ENCODE results near the gene ADAMTS4.
A peak's percentile ranks its signal among the peaks of the same experiment; 100 is the strongest.

Gene ADAMTS4, protein sequence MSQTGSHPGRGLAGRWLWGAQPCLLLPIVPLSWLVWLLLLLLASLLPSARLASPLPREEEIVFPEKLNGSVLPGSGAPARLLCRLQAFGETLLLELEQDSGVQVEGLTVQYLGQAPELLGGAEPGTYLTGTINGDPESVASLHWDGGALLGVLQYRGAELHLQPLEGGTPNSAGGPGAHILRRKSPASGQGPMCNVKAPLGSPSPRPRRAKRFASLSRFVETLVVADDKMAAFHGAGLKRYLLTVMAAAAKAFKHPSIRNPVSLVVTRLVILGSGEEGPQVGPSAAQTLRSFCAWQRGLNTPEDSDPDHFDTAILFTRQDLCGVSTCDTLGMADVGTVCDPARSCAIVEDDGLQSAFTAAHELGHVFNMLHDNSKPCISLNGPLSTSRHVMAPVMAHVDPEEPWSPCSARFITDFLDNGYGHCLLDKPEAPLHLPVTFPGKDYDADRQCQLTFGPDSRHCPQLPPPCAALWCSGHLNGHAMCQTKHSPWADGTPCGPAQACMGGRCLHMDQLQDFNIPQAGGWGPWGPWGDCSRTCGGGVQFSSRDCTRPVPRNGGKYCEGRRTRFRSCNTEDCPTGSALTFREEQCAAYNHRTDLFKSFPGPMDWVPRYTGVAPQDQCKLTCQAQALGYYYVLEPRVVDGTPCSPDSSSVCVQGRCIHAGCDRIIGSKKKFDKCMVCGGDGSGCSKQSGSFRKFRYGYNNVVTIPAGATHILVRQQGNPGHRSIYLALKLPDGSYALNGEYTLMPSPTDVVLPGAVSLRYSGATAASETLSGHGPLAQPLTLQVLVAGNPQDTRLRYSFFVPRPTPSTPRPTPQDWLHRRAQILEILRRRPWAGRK

DNA sequence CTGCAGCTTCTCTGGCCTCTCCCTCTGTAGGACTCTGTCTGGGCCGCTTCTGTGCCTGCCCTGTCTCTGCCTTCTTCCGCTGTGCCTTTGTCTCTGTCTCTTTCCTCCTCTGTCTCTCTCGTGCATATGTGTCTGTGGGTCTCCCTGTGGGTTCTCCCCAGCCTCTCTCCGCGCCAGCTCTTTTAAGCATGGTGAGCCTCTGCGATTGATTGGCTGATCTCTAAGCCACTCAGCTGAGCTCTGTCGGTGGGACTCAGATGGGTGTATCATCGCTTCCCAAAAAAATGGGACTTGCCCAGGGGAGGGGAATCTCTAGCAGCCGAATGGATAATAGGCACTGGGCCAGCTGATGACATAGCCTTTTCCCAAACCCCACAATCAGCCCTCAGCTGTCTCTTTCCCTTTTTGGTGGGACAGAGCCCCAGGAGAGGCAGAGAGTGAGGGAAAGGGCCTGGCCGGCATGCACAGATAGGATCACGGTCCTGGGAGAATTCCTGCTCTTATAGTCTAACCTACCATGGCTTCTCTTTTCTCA, at the start of gene ADAMTS4:
Gene ADAMTS4 (minus strand): TSS at position 158 of the 535 bp plus-strand sequence. CDS start 427 bp downstream, outside the sequence.
- no peaks in the 10 kb centered on the region for H3K9me3 ChIP-seq (replicated peaks in 1 of 11)
- H3K4me1 ChIP-seq: peaks cover 73 to 93% (median 92%) of the 10 kb centered on the region in 10 experiments
- H3K4me2 ChIP-seq: peak within 1 kb of the TSS; percentile 71 to 94 (median 88); a peak in 21 of 22 replicates
- H3K27me3 ChIP-seq: no peaks in the 10 kb centered on the region
- peak within 1 kb of the TSS in 2 of 11 experiments; percentile 4 to 92; a peak in 1 of 22 replicates for H3K27ac ChIP-seq
- no peak within 1 kb of the TSS for H3K4me3 ChIP-seq
- H3K36me3 ChIP-seq: peaks cover 0 to 9% (median 8%) of the 10 kb centered on the region in 11 experiments; a peak in 16 of 22 replicates
- no peak for TF ChIP-seq Cebpa-rat (IDR thresholded peaks at IDR 0.05)
- peak within 1 kb of the TSS in 3 of 11 experiments; percentile 12 to 22 (median 13); a peak in 2 of 22 replicates for H3K9ac ChIP-seq
- no peaks in the 10 kb centered on the region for H4K20me1 ChIP-seq

DNA sequence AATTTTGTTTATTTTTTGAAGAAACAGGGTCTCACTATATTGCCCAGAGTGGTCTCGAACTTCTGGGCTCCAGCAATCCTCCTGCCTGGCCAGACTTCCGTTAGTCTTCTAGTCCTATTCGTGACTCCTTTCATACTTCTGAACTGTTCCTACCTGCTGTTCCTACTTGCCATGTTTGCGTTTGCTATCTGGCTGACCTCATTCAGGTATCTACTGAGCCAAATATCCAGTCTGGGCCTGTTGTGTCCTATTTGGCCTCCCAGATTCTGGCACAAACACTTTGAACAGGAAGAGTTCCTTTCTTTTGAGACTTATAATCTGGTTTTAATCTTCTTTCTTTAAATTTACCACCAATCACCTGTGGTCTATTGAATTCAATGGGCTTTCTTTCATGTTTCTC, 46.0 kb upstream of the ADAMTS4 start:
- Histone ChIP-seq H3K4me3 (no peak overlapping the region), H4K20me1 (no peaks in the 10 kb centered on the region), H3K27me3 (no peaks in the 10 kb centered on the region), H3K9ac (no peak overlapping the region), H3K27ac (no peak overlapping the region), H3K9me3 (replicated peaks in 1 of 11) (peaks cover 0 to 5% (median 2%) of the 10 kb centered on the region in 11 experiments; a peak in 14 of 22 replicates), H3K4me2 (no peak overlapping the region), H3K4me1 (peaks cover 0 to 14% (median 5%) of the 10 kb centered on the region in 10 experiments; a peak in 8 of 20 replicates), H3K36me3 (no peaks in the 10 kb centered on the region)
- no peak for TF ChIP-seq Cebpa-rat (IDR thresholded peaks at IDR 0.05)

DNA sequence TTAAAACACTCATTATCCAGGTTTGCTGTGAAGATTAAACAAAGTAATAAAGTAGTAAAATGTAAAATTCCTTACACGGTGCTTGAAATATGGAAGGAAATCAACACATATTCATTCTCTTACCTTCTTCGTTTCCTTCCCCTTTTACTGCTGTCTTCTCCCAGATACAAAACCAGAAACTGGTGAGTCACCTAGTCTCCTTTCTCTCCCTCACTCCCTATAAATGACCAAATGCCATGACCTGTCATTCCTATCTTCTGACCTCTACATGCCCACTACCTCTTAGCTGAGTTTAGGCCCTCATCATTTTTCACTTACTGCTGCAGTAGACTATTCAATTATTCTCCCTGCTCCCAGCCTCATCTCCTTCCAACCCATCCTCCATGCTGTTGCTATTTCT, 43.5 kb upstream of the ADAMTS4 start:
- Histone ChIP-seq H3K9me3 (replicated peaks in 1 of 11) (no peaks in the 10 kb centered on the region), H3K27me3 (no peaks in the 10 kb centered on the region), H3K36me3 (no peaks in the 10 kb centered on the region), H3K27ac (no peak overlapping the region), H3K4me3 (no peak overlapping the region), H3K4me1 (peaks cover 0 to 14% (median 5%) of the 10 kb centered on the region in 10 experiments; a peak in 8 of 20 replicates), H3K9ac (no peak overlapping the region), H4K20me1 (no peaks in the 10 kb centered on the region), H3K4me2 (peak overlapping the region in 4 of 11 experiments; percentile 6 to 42 (median 26); a peak in 4 of 22 replicates)
- no peak for TF ChIP-seq Cebpa-rat (IDR thresholded peaks at IDR 0.05)

DNA sequence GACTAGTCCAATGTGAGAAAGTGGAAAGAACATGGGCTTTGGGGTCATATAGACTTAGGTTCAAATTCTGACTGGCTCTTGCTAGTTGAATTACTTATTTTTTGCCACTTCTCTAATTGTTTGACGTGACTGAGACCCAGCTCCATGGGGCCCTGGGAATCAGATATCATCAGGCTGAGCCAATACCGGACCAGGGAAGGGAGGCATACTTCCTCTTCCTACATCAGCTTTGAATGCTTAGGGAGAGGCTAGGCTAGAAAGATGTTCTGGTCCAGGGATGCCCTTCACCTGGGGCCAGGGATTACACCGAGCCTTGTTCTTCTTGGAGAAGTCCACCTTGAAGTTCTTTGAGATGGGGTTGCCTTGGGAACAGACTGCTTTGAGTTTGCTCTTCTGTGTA, 42.8 kb upstream of the ADAMTS4 start:
- H3K27me3 ChIP-seq: no peaks in the 10 kb centered on the region
- no peak for TF ChIP-seq Cebpa-rat (IDR thresholded peaks at IDR 0.05)
- peaks cover 0 to 14% (median 5%) of the 10 kb centered on the region in 10 experiments; a peak in 8 of 20 replicates for H3K4me1 ChIP-seq
- H3K4me3 ChIP-seq: no peak overlapping the region
- H3K27ac ChIP-seq: no peak overlapping the region
- H3K36me3 ChIP-seq: no peaks in the 10 kb centered on the region
- peak overlapping the region in 5 of 11 experiments; percentile 6 to 42 (median 15); a peak in 4 of 22 replicates for H3K4me2 ChIP-seq
- no peaks in the 10 kb centered on the region for H4K20me1 ChIP-seq
- no peak overlapping the region for H3K9ac ChIP-seq
- no peaks in the 10 kb centered on the region for H3K9me3 ChIP-seq (replicated peaks in 1 of 11)

DNA sequence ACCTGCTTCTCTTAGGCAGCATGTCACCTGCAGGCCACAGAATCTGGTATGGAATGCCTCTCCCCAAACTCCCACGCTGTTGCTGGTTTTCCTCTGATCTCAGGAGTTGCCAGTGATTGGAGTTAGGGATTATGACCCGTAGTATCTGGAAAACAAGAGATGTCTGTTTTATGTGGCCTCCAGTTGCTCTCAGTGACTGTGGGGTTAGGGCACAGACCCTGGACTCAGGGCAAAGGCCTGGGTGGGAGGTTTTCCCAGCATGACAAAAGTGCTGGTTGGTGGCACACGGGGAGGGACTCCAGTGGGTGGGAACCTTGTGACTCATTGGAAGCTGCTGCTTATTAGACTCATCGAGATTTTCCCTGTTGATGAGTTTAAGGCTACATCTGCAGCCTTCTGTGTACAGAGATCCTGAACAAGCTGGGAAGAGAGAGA, 39.2 kb upstream of the ADAMTS4 start, which contains the start of gene NR1I3:
Gene NR1I3 (minus strand): TSS at position 165 of the 435 bp plus-strand sequence. CDS start 1,638 bp downstream, outside the sequence.
- Histone ChIP-seq H3K9ac (no peak within 1 kb of the TSS), H3K36me3 (no peaks in the 10 kb centered on the region), H3K9me3 (replicated peaks in 1 of 11) (no peaks in the 10 kb centered on the region), H3K27ac (no peak within 1 kb of the TSS), H4K20me1 (no peaks in the 10 kb centered on the region), H3K27me3 (no peaks in the 10 kb centered on the region), H3K4me1 (peaks cover 0 to 14% (median 5%) of the 10 kb centered on the region in 10 experiments; a peak in 8 of 20 replicates), H3K4me2 (no peak within 1 kb of the TSS), H3K4me3 (no peak within 1 kb of the TSS)
- no peak for TF ChIP-seq Cebpa-rat (IDR thresholded peaks at IDR 0.05)

DNA sequence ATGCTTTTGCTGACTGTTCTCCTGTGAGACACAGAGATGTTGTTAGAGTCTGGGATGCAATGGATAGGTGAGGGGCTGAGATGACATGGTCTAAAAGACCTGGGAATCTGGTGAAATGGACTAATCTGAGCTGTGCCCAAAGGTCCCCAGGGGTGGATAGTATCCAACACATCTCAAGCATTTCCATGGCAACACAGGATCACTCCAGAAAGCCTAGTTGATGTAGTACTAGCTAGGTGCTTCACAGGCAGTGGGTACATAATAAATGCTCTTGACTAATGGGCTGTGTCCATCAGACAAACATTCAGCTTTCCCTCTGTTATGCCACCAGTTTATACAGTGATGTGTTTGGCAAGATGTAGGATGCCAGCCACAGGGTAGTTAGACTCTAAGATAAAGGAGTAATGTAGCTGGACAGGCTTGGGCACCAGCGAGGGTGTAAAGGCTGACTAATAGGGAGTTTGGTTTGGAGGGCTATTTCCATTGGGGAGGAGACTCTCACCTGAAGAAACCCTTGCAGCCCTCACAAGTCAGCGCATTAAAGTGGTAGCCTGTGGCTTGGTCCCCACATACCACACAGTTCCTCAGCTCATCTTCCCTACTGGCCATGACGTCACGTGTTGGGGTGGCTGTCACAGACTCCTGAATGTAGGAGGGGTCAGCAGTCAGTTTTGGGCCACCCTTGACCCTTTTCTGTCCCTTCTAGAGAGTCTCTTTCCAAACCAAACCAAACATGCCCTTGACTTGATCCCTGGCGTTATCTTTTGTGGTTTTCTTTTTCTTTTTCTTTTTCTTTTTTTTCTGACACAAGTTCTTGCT, 37.3 kb upstream of the ADAMTS4 start:
- H3K27ac ChIP-seq: no peak overlapping the region
- no peaks in the 10 kb centered on the region for H3K27me3 ChIP-seq
- H3K9me3 ChIP-seq (replicated peaks in 1 of 11): no peaks in the 10 kb centered on the region
- H3K4me1 ChIP-seq: no peaks in the 10 kb centered on the region
- TF ChIP-seq Cebpa-rat (IDR thresholded peaks at IDR 0.05): no peak
- H3K9ac ChIP-seq: no peak overlapping the region
- H3K36me3 ChIP-seq: peaks cover 0 to 4% (median 0%) of the 10 kb centered on the region in 11 experiments; a peak in 4 of 22 replicates
- no peaks in the 10 kb centered on the region for H4K20me1 ChIP-seq
- H3K4me2 ChIP-seq: no peak overlapping the region
- H3K4me3 ChIP-seq: no peak overlapping the region

DNA sequence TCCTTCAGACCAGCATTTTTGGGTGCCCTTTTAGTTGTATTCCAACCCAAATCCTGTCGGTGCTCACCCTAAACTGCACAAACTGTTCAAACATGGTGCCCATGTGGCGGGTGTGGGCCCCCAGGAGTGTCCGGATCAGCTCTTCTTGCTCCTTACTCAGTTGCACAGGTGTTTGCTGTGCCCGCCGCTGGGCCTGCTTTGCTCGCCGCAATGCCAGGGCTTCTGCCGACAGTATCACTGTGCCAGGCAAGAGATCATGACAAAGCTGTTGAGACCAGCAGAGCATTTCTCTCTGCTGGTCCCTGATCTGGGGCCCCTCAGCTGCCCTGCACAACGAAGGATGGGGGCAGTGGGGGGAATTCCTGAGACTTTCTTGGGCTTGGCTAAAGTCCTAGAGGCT, 34.2 kb upstream of the ADAMTS4 start:
- Histone ChIP-seq H3K9me3 (replicated peaks in 1 of 11) (no peaks in the 10 kb centered on the region), H3K4me1 (peaks cover 1 to 10% (median 4%) of the 10 kb centered on the region in 10 experiments; a peak in 19 of 20 replicates), H4K20me1 (no peaks in the 10 kb centered on the region), H3K36me3 (peaks cover 15 to 35% (median 28%) of the 10 kb centered on the region in 11 experiments; a peak in 21 of 22 replicates), H3K4me2 (no peak overlapping the region), H3K27ac (no peak overlapping the region), H3K4me3 (no peak overlapping the region), H3K9ac (no peak overlapping the region), H3K27me3 (no peaks in the 10 kb centered on the region)
- no peak for TF ChIP-seq Cebpa-rat (IDR thresholded peaks at IDR 0.05)

DNA sequence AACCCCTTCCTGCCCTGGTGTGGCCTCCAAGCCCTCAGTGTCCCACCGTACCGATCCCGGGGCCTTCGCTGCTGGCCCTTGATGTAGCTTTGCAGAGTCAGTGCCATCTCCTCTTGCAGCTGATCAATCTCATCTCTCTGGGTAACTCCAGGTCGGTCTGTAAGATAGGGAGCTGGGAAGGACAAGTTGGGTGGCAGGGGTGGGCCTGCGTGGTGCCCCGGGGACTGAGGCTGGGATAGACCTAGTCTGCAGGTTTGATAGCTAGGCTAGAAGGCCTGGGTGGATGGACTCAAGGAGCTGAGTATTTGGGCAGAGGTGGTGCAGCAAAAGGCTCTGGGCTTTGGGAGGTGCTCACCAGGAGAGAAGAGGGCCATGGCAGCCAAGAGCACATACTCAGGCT, 31.9 kb upstream of the ADAMTS4 start:
- no peak overlapping the region for H3K27ac ChIP-seq
- no peak for TF ChIP-seq Cebpa-rat (IDR thresholded peaks at IDR 0.05)

More for the DNA sequence above, 31.9 kb upstream of the ADAMTS4 start:
- Histone ChIP-seq H3K27me3 (no peaks in the 10 kb centered on the region), H3K9me3 (replicated peaks in 1 of 11) (no peaks in the 10 kb centered on the region), H3K36me3 (peaks cover 15 to 35% (median 29%) of the 10 kb centered on the region in 11 experiments; a peak in 21 of 22 replicates), H3K9ac (no peak overlapping the region), H3K4me3 (no peak overlapping the region), H3K4me1 (peaks cover 20 to 28% (median 23%) of the 10 kb centered on the region in 10 experiments), H4K20me1 (no peaks in the 10 kb centered on the region), H3K4me2 (no peak overlapping the region)

Measured in BLaER1 treated with 17β-estradiol and CSF1 and Interleukin-3, amounts not matched to agents 10 nM and 100 nM (cell line).